Progenitor cell of endocrine pancreas (in vitro differentiated cells): ENCODE results near the gene NRDC. TPM values are rescaled to one million over a fixed set of nuclear protein-coding genes. Genes with fewer than 3 reads are reported as not detected.

Source experiments
- DNase-seq: peaks from one replicate; pipeline ENCODE4 v3.0.0; 2021; ENCODE audit warnings: low spot score; ENCODE audit not compliant: unreplicated experiment
- H3K27ac Mint-ChIP-seq: 2 replicates; pipeline ENCODE4 v1.8.0; 2021; ENCODE audit warnings: mild to moderate bottlenecking, moderate library complexity, mixed read lengths
- H3K27me3 Mint-ChIP-seq: 2 replicates; pipeline ENCODE4 v1.8.0; 2021; ENCODE audit warnings: mixed read lengths
- H3K36me3 Mint-ChIP-seq: 2 replicates; pipeline ENCODE4 v1.8.0; 2022; ENCODE audit warnings: mixed read lengths; ENCODE audit not compliant: insufficient read depth
- H3K4me1 Mint-ChIP-seq: 2 replicates; pipeline ENCODE4 v1.8.0; 2021; ENCODE audit warnings: low read depth, mixed read lengths
- H3K4me3 Mint-ChIP-seq: 2 replicates; pipeline ENCODE4 v1.8.0; 2021; ENCODE audit warnings: low read depth, mild to moderate bottlenecking, moderate library complexity, mixed read lengths
- H3K9me3 Mint-ChIP-seq: 2 replicates; pipeline ENCODE4 v1.8.0; 2021; ENCODE audit warnings: low read depth, mixed read lengths
- total RNA-seq: library from RNA; stranded (reverse); gene quantifications from 2 replicates; pipeline ENCODE4 v1.2.1, GENCODE V29; 2021
- TF ChIP-seq, protein P1 (sequence below): fragments of 200-600 bp; sonication (generic); IDR thresholded peaks from one replicate; pipeline ENCODE4 v1.5.0; 2021; ENCODE audit warnings: antibody characterized with exemption, mild to moderate bottlenecking; ENCODE audit not compliant: unreplicated experiment

NRDC gene
- total RNA-seq, 1 donor from 2014 or later = 200 TPM

DNA sequence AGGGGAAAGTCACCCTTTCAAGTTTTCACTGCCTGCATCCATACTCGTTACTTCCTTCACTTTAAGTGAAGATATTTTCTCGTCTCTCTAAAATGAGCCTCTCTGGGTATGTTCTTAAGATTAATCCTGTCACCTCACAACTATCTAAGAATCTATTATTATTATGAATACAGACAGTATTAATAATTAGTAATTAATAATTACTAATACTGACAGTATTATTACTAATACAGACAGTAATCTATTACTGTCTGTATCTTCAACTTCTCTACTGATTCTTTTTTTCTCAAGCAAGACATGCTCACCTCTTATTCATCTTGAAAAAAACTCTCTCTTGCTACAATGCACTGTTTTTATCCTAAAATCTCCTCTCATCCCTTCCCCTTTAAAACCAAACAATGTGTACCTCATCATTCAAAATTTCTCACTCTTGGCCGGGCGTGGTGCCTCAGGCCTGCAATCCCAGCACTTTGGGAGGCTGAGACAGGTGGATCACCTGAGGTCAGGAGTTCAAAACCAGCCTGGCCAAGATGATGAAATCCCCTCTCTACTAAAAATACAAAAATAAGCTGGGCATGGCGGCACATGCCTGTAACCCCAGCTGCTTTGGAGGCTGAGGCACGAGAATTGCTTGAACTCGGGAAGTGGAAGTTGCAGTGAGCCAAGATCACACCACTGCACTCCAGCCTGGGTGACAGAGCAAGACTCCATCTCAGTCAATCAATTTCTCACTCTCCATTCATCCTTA is 7.8 kb downstream of the NRDC start:
- no peaks in the 10 kb centered on the region for H3K36me3 Mint-ChIP-seq
- TF ChIP-seq, protein P1, sequence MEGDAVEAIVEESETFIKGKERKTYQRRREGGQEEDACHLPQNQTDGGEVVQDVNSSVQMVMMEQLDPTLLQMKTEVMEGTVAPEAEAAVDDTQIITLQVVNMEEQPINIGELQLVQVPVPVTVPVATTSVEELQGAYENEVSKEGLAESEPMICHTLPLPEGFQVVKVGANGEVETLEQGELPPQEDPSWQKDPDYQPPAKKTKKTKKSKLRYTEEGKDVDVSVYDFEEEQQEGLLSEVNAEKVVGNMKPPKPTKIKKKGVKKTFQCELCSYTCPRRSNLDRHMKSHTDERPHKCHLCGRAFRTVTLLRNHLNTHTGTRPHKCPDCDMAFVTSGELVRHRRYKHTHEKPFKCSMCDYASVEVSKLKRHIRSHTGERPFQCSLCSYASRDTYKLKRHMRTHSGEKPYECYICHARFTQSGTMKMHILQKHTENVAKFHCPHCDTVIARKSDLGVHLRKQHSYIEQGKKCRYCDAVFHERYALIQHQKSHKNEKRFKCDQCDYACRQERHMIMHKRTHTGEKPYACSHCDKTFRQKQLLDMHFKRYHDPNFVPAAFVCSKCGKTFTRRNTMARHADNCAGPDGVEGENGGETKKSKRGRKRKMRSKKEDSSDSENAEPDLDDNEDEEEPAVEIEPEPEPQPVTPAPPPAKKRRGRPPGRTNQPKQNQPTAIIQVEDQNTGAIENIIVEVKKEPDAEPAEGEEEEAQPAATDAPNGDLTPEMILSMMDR = no peak
- no peak for DNase-seq
- no peaks in the 10 kb centered on the region for H3K9me3 Mint-ChIP-seq
- H3K27ac Mint-ChIP-seq = peak overlapping the region; percentile 38
- peaks cover 13% of the 10 kb centered on the region for H3K4me1 Mint-ChIP-seq
- H3K27me3 Mint-ChIP-seq = no peaks in the 10 kb centered on the region
- no peak overlapping the region for H3K4me3 Mint-ChIP-seq

DNA sequence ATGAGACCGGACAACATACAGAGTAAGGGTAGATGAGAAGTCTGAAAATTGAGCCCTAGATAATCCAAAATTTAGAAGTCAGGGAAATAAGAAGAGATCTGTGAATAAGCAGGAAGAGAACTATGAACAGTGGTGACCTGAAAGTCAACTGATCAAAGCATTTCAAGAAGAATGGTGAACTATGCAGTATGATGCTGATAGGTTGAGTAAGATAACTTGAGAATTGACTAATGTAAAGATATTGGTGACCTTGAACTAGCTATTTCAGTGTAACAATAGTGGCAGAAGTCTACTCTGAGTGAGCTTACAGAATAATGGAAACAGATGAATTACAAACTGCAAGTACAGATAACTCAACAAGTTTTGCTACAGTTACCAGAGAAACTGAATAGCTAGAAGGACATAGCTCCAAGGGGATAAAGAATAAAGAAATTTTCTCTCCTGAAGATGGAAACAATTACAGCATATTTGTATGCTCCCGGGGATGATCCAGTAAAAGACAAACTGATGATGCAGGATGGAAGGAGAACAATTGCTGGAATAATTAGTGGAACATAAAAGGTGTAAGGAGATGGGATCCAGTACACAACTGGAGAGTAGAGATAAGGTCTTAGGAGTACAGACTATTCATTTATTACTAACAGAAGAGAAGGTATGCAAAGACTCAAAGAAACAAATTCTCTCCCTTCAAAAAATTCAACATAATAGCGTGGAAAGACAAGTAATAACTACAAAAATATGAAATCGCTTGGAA is 10.9 kb downstream of the NRDC start:
- no peaks in the 10 kb centered on the region for H3K4me1 Mint-ChIP-seq
- no peaks in the 10 kb centered on the region for H3K27me3 Mint-ChIP-seq
- DNase-seq = no peak
- no peak overlapping the region for H3K27ac Mint-ChIP-seq
- H3K9me3 Mint-ChIP-seq = no peaks in the 10 kb centered on the region
- no peak overlapping the region for H3K4me3 Mint-ChIP-seq
- H3K36me3 Mint-ChIP-seq = no peaks in the 10 kb centered on the region
- TF ChIP-seq, protein P1 = no peak

DNA sequence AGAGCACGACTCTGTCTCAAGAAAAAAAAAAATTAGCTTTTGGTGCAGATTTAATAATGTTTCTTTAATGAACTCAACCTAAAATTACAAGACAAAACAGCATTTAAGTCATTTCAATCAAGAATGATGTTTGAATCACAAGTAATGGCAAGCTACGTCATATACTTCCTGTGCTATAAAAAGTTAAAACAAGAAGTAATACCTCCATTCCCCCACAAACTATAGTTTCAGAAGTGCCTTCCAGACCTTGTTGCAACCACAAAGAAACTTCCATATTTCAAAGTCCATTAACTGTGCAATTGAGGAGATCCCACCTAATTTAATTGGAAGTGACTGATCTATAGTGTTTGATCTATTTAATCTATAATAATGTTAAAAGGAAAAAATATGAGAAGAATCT is 15.1 kb downstream of the NRDC start:
- H3K36me3 Mint-ChIP-seq = peaks cover 1% of the 10 kb centered on the region
- TF ChIP-seq, protein P1 = no peak
- H3K4me3 Mint-ChIP-seq = no peak overlapping the region
- H3K4me1 Mint-ChIP-seq = no peaks in the 10 kb centered on the region
- no peak overlapping the region for H3K27ac Mint-ChIP-seq
- DNase-seq = no peak
- no peaks in the 10 kb centered on the region for H3K27me3 Mint-ChIP-seq
- H3K9me3 Mint-ChIP-seq = no peaks in the 10 kb centered on the region

DNA sequence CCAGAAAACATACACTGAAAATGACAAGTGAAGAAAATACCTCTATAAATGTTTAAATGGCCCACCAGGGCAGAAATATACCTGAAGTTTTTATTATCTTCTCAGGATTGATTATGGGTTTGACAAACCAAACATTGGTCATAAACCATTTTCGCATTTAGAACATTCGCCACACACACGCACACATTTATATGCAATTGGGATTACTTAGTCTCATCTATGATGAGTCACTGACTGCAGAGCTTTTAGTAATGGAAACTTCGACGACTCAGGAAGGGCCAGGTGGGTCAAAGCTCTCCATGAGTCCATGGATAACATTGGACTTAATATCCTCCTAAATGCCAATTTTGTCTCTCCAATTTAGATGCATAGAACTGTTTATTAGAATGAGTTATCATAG is 16.9 kb downstream of the NRDC start:
- Mint-ChIP-seq H3K4me3 (no peak overlapping the region), H3K4me1 (no peaks in the 10 kb centered on the region), H3K27ac (no peak overlapping the region), H3K36me3 (peaks cover 1% of the 10 kb centered on the region), H3K9me3 (no peaks in the 10 kb centered on the region), H3K27me3 (no peaks in the 10 kb centered on the region)
- DNase-seq = no peak
- TF ChIP-seq, protein P1 = no peak

DNA sequence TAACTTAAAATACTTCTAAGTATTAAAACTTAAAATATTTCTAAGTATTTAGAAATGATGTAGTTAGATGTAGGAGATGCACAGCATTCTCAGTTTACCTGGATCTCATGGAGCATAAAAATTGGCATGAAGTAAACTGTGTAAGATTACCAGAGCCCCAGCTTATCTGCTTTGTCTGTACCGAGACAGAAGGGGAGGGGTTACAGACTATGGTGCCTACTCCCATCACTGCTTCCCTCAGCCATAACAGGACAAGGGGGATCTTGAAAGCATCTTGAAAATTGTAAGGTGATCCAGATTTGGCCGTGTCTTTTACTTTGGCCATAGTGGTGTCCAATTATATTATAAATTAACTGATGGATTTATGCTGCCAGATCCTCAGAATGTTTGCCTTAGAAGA is 18.8 kb downstream of the NRDC start:
- Mint-ChIP-seq H3K9me3 (no peaks in the 10 kb centered on the region), H3K27ac (no peak overlapping the region), H3K36me3 (peaks cover 1% of the 10 kb centered on the region), H3K4me3 (no peak overlapping the region), H3K27me3 (no peaks in the 10 kb centered on the region), H3K4me1 (no peaks in the 10 kb centered on the region)
- DNase-seq = no peak
- TF ChIP-seq, protein P1 = no peak
